SU-DHL-6 (cell line): ENCODE results near the gene BMPR1B.

Experiments used
- H2AFZ ChIP-seq: fragments of 200-600 bp; sonication (generic); 2 replicates; pipeline ENCODE4 v1.6.1; 2014; ENCODE audit warnings: low read depth, mild to moderate bottlenecking, moderate library complexity, mixed read lengths, antibody characterized with exemption, low read length; ENCODE audit not compliant: severe bottlenecking
- H3F3A ChIP-seq: fragments of 200-600 bp; shearing (Covaris generic); 2 replicates; pipeline ENCODE4 v1.6.0; 2016; ENCODE audit warnings: antibody characterized with exemption, mild to moderate bottlenecking; ENCODE audit not compliant: insufficient read depth
- H3K27ac ChIP-seq: fragments of 200-600 bp; sonication (generic); 2 replicates; pipeline ENCODE4 v1.5.1; 2016; ENCODE audit warnings: low read depth, mild to moderate bottlenecking, low read length, moderate library complexity, mixed read lengths
- H3K27me3 ChIP-seq: fragments of 200-600 bp; sonication (generic), shearing (Covaris generic); 2 replicates; pipeline ENCODE4 v1.6.0; 2014; ENCODE audit warnings: mild to moderate bottlenecking, low read length
- H3K36me3 ChIP-seq: fragments of 200-600 bp; sonication (generic); 2 replicates; pipeline ENCODE4 v1.6.1; 2014; ENCODE audit warnings: mild to moderate bottlenecking, low read length, mixed read lengths
- H3K4me2 ChIP-seq: fragments of 300-600, 200-600 bp; shearing (Covaris generic), sonication (generic); 2 replicates; pipeline ENCODE4 v1.6.0; 2014; ENCODE audit warnings: low read length, low read depth, mild to moderate bottlenecking; ENCODE audit not compliant: poor library complexity, severe bottlenecking
- H3K4me3 ChIP-seq: fragments of 200-600 bp; sonication (generic); 2 replicates; pipeline ENCODE4 v1.5.1; 2014; ENCODE audit warnings: antibody characterized with exemption, low read length, mild to moderate bottlenecking, mixed read lengths; ENCODE audit not compliant: insufficient read depth, poor library complexity, severe bottlenecking
- H3K79me2 ChIP-seq: fragments of 200-600 bp; sonication (generic); 2 replicates; pipeline ENCODE4 v1.6.1; 2014; ENCODE audit warnings: mild to moderate bottlenecking, low read length, moderate library complexity; ENCODE audit not compliant: insufficient read depth
- H3K9ac ChIP-seq: fragments of 200-600 bp; sonication (generic); 2 replicates; pipeline ENCODE4 v1.7.0; 2014; ENCODE audit warnings: mild to moderate bottlenecking, low read length
- H3K9me2 ChIP-seq: fragments of 200-600 bp; sonication (generic); replicated peaks from 2 replicates; pipeline ENCODE4 v1.6.1; 2014; ENCODE audit warnings: low read length; ENCODE audit not compliant: insufficient read depth
- H3K9me3 ChIP-seq: fragments of 200-600 bp; sonication (generic); 2 replicates; pipeline ENCODE4 v1.6.1; 2014; ENCODE audit warnings: low read length, mixed read lengths; ENCODE audit not compliant: insufficient read depth
- H4K20me1 ChIP-seq: fragments of 200-600 bp; sonication (generic); 2 replicates; pipeline ENCODE4 v1.6.1; 2014; ENCODE audit warnings: low read depth, mild to moderate bottlenecking, antibody characterized with exemption, low read length, moderate library complexity, mixed read lengths
- CTCF ChIP-seq: fragments of 200-600 bp; sonication (generic); IDR thresholded peaks from one replicate; pipeline ENCODE4 v1.5.1; 2017; ENCODE audit warnings: antibody characterized with exemption, mild to moderate bottlenecking, low read length, moderate library complexity; ENCODE audit not compliant: insufficient read depth, poor library complexity, severe bottlenecking
- EZH2phosphoT487 ChIP-seq: fragments of 200-600 bp; sonication (generic), shearing (Covaris generic); conservative IDR thresholded peaks from 2 replicates; pipeline ENCODE4 v1.6.1; 2018; ENCODE audit warnings: mild to moderate bottlenecking, antibody characterized with exemption, low read length, moderate library complexity, mixed read lengths

Gene BMPR1B

GRCh38 chr4:94889523-94889922 is 131.8 kb downstream of the BMPR1B start:
- Histone ChIP-seq H4K20me1 (no peaks in the 10 kb centered on the region), H3K36me3 (no peaks in the 10 kb centered on the region), H3K27ac (no peak overlapping the region), H2AFZ (no peak overlapping the region), H3K9ac (no peak overlapping the region), H3K9me2 (no peaks in the 10 kb centered on the region), H3K4me2 (no peak overlapping the region), H3K9me3 (no peaks in the 10 kb centered on the region), H3K27me3 (no peaks in the 10 kb centered on the region), H3K4me3 (no peak overlapping the region), H3K79me2 (no peaks in the 10 kb centered on the region), H3F3A (no peaks in the 10 kb centered on the region)
- TF ChIP-seq CTCF = no peak
- no peak for TF ChIP-seq EZH2phosphoT487

- Histone ChIP-seq H3F3A (no peaks in the 10 kb centered on the region), H3K9me3 (no peaks in the 10 kb centered on the region), H4K20me1 (no peaks in the 10 kb centered on the region), H3K79me2 (no peaks in the 10 kb centered on the region), H3K9ac (no peak overlapping the region), H3K9me2 (no peaks in the 10 kb centered on the region), H2AFZ (no peak overlapping the region), H3K4me2 (no peak overlapping the region), H3K27me3 (no peaks in the 10 kb centered on the region), H3K36me3 (no peaks in the 10 kb centered on the region), H3K4me3 (no peak overlapping the region), H3K27ac (no peak overlapping the region)
- TF ChIP-seq CTCF (no peak), EZH2phosphoT487 (no peak)
These were observed 132.2 kb downstream of the BMPR1B start for GRCh38 chr4:94889946-94890345.

- H2AFZ ChIP-seq = no peak overlapping the region
- H3K9me3 ChIP-seq = no peaks in the 10 kb centered on the region
- no peak overlapping the region for H3K27ac ChIP-seq
- no peaks in the 10 kb centered on the region for H3K9me2 ChIP-seq
- H3K79me2 ChIP-seq = no peaks in the 10 kb centered on the region
- H3K9ac ChIP-seq = no peak overlapping the region
- no peak overlapping the region for H3K4me3 ChIP-seq
- H4K20me1 ChIP-seq = no peaks in the 10 kb centered on the region
- no peaks in the 10 kb centered on the region for H3K27me3 ChIP-seq
- H3K4me2 ChIP-seq = no peak overlapping the region
- H3K36me3 ChIP-seq = no peaks in the 10 kb centered on the region
- H3F3A ChIP-seq = no peaks in the 10 kb centered on the region
- TF ChIP-seq EZH2phosphoT487 = no peak
- no peak for TF ChIP-seq CTCF
These were observed 132.8 kb downstream of the BMPR1B start for GRCh38 chr4:94890579-94890978.
